CD14-positive monocyte (primary cell): ENCODE results near the gene CPSF6. TPM values are rescaled to one million over a fixed set of nuclear protein-coding genes. Genes with fewer than 3 reads are reported as not detected.

Experiments
- DNase-seq, 3 donors: peaks; one replicate each; pipeline ENCODE4 v3.0.0-alpha.2; 2011 to 2022
- H2AFZ ChIP-seq: 2 replicates; pipeline ENCODE4 v1.6.0; 2012; ENCODE audit warnings: mild to moderate bottlenecking, low read depth, low read length, inconsistent platforms; ENCODE audit not compliant: insufficient read depth, poor library complexity, severe bottlenecking
- H3K27ac ChIP-seq, 2 donors: 1 replicate in 1 of 2; 2 replicates in 1 of 2; pipeline ENCODE4 v1.5.1; 2012 to 2013; ENCODE audit warnings: low read length in 2 of 2, control low read depth in 1 of 2, inconsistent platforms in 1 of 2, low read depth in 1 of 2, mild to moderate bottlenecking in 1 of 2
- H3K27me3 ChIP-seq, 2 donors: one replicate each; pipeline versions ENCODE4 v1.6.0 to v1.6.1; 2011 to 2013; ENCODE audit warnings: low read length in 2 of 2; ENCODE audit not compliant: control insufficient read depth in 2 of 2, insufficient read depth in 2 of 2
- H3K36me3 ChIP-seq, 2 donors: replicated peaks in 1 of 2; 1 replicate in 1 of 2; 2 replicates in 1 of 2; pipeline versions ENCODE4 v1.5.1 to v1.6.1; 2012 to 2013; ENCODE audit warnings: low read length in 2 of 2, control low read depth in 1 of 2, inconsistent platforms in 1 of 2, mild to moderate bottlenecking in 1 of 2; ENCODE audit not compliant: insufficient read depth in 2 of 2, control insufficient read depth in 1 of 2
- H3K4me1 ChIP-seq, 2 donors: 1 replicate in 1 of 2; 2 replicates in 1 of 2; pipeline versions ENCODE4 v1.5.1 to v1.6.1; 2012 to 2013; ENCODE audit warnings: low read length in 2 of 2, control low read depth in 1 of 2, inconsistent platforms in 1 of 2, mild to moderate bottlenecking in 1 of 2, moderate library complexity in 1 of 2; ENCODE audit not compliant: insufficient read depth in 2 of 2, control insufficient read depth in 1 of 2
- H3K4me2 ChIP-seq: replicated peaks from 2 replicates; pipeline ENCODE3; 2012; ENCODE audit warnings: low read length, moderate library complexity, mild to moderate bottlenecking; ENCODE audit not compliant: poor library complexity, severe bottlenecking; ENCODE audit errors: extremely low read depth
- H3K4me3 ChIP-seq, 3 experiments: fragments of 200-600 bp in 1 of 3; sonication (generic) in 1 of 3; replicated peaks in 1 of 3; 1 replicate in 2 of 3; 2 replicates in 1 of 3; pipeline ENCODE4 v1.5.1; 2011 to 2013; ENCODE audit warnings: low read length in 3 of 3, mild to moderate bottlenecking in 3 of 3, control low read depth in 2 of 3, low read depth in 2 of 3, inconsistent platforms in 1 of 3, moderate library complexity in 1 of 3
- H3K79me2 ChIP-seq: 2 replicates; pipeline ENCODE4 v1.6.0; 2012; ENCODE audit warnings: mild to moderate bottlenecking, control low read depth, inconsistent platforms, low read length, moderate library complexity; ENCODE audit not compliant: insufficient read depth
- H3K9ac ChIP-seq: 2 replicates; pipeline ENCODE4 v1.6.0; 2017; ENCODE audit warnings: low read length, mild to moderate bottlenecking; ENCODE audit not compliant: insufficient read depth, poor library complexity, severe bottlenecking
- H3K9me3 ChIP-seq, 2 donors: replicated peaks in 1 of 2; 1 replicate in 1 of 2; 2 replicates in 1 of 2; pipeline versions ENCODE4 v1.5.1 to v1.6.1; 2012 to 2013; ENCODE audit warnings: low read length in 2 of 2, control low read depth in 1 of 2; ENCODE audit not compliant: control insufficient read depth in 1 of 2, insufficient read depth in 1 of 2
- H4K20me1 ChIP-seq: 2 replicates; pipeline ENCODE4 v1.6.0; 2012; ENCODE audit warnings: mild to moderate bottlenecking, low read length, control low read depth, moderate library complexity; ENCODE audit not compliant: insufficient read depth
- H3K27ac Mint-ChIP-seq, 7 donors: one replicate each; pipeline ENCODE4 v1.8.0; 2020; ENCODE audit warnings: mild to moderate bottlenecking in 7 of 7, mixed read lengths in 7 of 7, moderate library complexity in 6 of 7, inconsistent platforms in 2 of 7
- H3K27me3 Mint-ChIP-seq, 3 donors: one replicate each; pipeline ENCODE4 v1.8.0; 2021 to 2022; ENCODE audit warnings: low read depth in 3 of 3, mild to moderate bottlenecking in 3 of 3, mixed read lengths in 3 of 3, moderate library complexity in 3 of 3, inconsistent platforms in 1 of 3
- H3K36me3 Mint-ChIP-seq, 2 donors: one replicate each; pipeline ENCODE4 v1.8.0; 2020; ENCODE audit warnings: mixed read lengths in 2 of 2, inconsistent platforms in 1 of 2, mild to moderate bottlenecking in 1 of 2
- H3K4me1 Mint-ChIP-seq: one replicate; pipeline ENCODE4 v1.8.0; 2020; ENCODE audit warnings: mild to moderate bottlenecking, mixed read lengths
- H3K4me3 Mint-ChIP-seq, 2 donors: one replicate each; pipeline ENCODE4 v1.8.0; 2020; ENCODE audit warnings: mild to moderate bottlenecking in 2 of 2, mixed read lengths in 2 of 2, moderate library complexity in 1 of 2
- H3K9me3 Mint-ChIP-seq, 7 donors: one replicate each; pipeline ENCODE4 v1.8.0; 2020 to 2022; ENCODE audit warnings: mixed read lengths in 7 of 7, mild to moderate bottlenecking in 6 of 7, moderate library complexity in 6 of 7, inconsistent platforms in 2 of 7
- WGBS: methylation state at CpG from one replicate; pipeline ENCODE4 v1.1.5; 2013; ENCODE audit warnings: missing lambda C conversion rate; ENCODE audit not compliant: insufficient coverage; 5-methylcytosine and 5-hydroxymethylcytosine counted together
- intact Hi-C, 2 donors: fragments of 100-400 bp; cut with micrococcal nuclease; formaldehyde crosslinking; loops; one replicate each; pipeline versions ENCODE4 v1.15.0 to v1.15.1; 2023
- polyA plus RNA-seq, 3 donors: library from polyadenylated mRNA; depleted of rRNA in 1 of 3; unstranded in 2 of 3; stranded (reverse) in 1 of 3; fragments of 300-500 nt in 2 of 3; fragments of >200 nt in 1 of 3; fragmentation: Illumina TruSeq in 2 of 3; gene quantifications; 1 replicate in 2 of 3; 2 replicates in 1 of 3; pipeline ENCODE4 v1.2.3, GENCODE V29; 2012 to 2021
- TF ChIP-seq, protein P1 (sequence below): fragments of 200-600 bp; IDR thresholded peaks from one replicate; pipeline ENCODE4 v1.8.0; 2022; ENCODE audit warnings: antibody characterized with exemption, mild to moderate bottlenecking

The CPSF6 gene
- polyA plus RNA-seq, 3 donors, result 18.3 to 38.0 (median 35.4) TPM

DNA sequence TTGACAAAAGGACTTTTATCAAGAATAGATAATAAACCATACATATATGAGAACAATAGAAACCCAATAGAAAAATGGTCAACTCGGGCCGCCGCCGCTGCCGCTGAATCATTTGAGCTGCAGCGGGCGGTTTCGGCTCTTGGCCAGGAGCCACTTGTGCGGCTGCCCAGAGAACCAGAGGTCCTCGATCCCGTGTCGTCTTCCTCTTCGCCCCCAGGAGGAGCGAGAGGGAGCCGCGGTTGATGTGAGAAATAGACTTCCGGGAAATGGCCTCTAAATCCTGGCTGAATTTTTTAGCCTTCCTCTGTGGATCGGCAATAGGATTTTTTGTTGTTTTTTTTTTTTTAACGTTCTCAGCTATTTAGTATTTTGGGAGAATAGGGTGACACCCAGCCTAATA is 44.8 kb downstream of the CPSF6 start:
- Mint-ChIP-seq H3K36me3 (no peaks in the 10 kb centered on the region), H3K4me3 (peak overlapping the region; percentile 61 to 81), H3K9me3 (no peaks in the 10 kb centered on the region), H3K27ac (no peak overlapping the region), H3K4me1 (peaks cover 21% of the 10 kb centered on the region), H3K27me3 (peaks cover 23 to 34% (median 24%) of the 10 kb centered on the region in 3 donors)
- Histone ChIP-seq H3K4me2 (peak overlapping the region; percentile 66), H3K79me2 (no peaks in the 10 kb centered on the region), H3K4me1 (peaks cover 9 to 13% of the 10 kb centered on the region in 2 donors), H3K27me3 (peaks cover 26 to 46% of the 10 kb centered on the region in 2 donors), H3K36me3 (no peaks in the 10 kb centered on the region), H2AFZ (no peak overlapping the region), H4K20me1 (no peaks in the 10 kb centered on the region), H3K27ac (no peak overlapping the region), H3K4me3 (peak overlapping the region in 2 of 3 experiments; percentile 3 to 54), H3K9me3 (no peaks in the 10 kb centered on the region), H3K9ac (no peak overlapping the region)
- intact Hi-C loops, result no loop called here
- 0% methylated on average over 14 of the region's 19 CpGs for WGBS
- peak; percentile 56 to 81 (median 75) for DNase-seq
- TF ChIP-seq, protein P1, sequence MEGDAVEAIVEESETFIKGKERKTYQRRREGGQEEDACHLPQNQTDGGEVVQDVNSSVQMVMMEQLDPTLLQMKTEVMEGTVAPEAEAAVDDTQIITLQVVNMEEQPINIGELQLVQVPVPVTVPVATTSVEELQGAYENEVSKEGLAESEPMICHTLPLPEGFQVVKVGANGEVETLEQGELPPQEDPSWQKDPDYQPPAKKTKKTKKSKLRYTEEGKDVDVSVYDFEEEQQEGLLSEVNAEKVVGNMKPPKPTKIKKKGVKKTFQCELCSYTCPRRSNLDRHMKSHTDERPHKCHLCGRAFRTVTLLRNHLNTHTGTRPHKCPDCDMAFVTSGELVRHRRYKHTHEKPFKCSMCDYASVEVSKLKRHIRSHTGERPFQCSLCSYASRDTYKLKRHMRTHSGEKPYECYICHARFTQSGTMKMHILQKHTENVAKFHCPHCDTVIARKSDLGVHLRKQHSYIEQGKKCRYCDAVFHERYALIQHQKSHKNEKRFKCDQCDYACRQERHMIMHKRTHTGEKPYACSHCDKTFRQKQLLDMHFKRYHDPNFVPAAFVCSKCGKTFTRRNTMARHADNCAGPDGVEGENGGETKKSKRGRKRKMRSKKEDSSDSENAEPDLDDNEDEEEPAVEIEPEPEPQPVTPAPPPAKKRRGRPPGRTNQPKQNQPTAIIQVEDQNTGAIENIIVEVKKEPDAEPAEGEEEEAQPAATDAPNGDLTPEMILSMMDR, result no peak

- no peak for DNase-seq
- Histone ChIP-seq H3K4me2 (no peak overlapping the region), H3K79me2 (peaks cover 27% of the 10 kb centered on the region), H3K9ac (no peak overlapping the region), H3K9me3 (no peaks in the 10 kb centered on the region), H4K20me1 (no peaks in the 10 kb centered on the region), H3K36me3 (no peaks in the 10 kb centered on the region), H3K4me3 (no peak overlapping the region), H3K4me1 (peaks cover 26 to 36% of the 10 kb centered on the region in 2 donors), H3K27ac (no peak overlapping the region), H3K27me3 (peaks cover 26 to 46% of the 10 kb centered on the region in 2 donors), H2AFZ (no peak overlapping the region)
- Mint-ChIP-seq H3K9me3 (peaks cover 0 to 5% (median 0%) of the 10 kb centered on the region in 7 donors), H3K4me1 (peaks cover 40% of the 10 kb centered on the region), H3K36me3 (no peaks in the 10 kb centered on the region), H3K27ac (no peak overlapping the region), H3K27me3 (peaks cover 23 to 34% (median 24%) of the 10 kb centered on the region in 3 donors), H3K4me3 (no peak overlapping the region)
- WGBS, result 100% methylated on average over 1 of the region's 3 CpGs
- intact Hi-C loops, result no loop called here
- TF ChIP-seq, protein P1, result no peak
Measured at GRCh38 chr12:69287556-69287955, 48.2 kb downstream of the CPSF6 start.
